T-helper 2 cell (primary cell): ENCODE results near the gene FCN2.

ENCODE experiments used
- DNase-seq, 5 experiments: peaks; one replicate each; pipeline versions ENCODE4 v3.0.0 to v3.0.0-alpha.2; 2012 to 2022

FCN2 gene

GRCh38 chr9:134889386-134890154, 9.0 kb downstream of the FCN2 start:
- DNase-seq = no peak

- no peak for DNase-seq
Observed at GRCh38 chr9:134890155-134890495, 9.5 kb downstream of the FCN2 start.

DNA sequence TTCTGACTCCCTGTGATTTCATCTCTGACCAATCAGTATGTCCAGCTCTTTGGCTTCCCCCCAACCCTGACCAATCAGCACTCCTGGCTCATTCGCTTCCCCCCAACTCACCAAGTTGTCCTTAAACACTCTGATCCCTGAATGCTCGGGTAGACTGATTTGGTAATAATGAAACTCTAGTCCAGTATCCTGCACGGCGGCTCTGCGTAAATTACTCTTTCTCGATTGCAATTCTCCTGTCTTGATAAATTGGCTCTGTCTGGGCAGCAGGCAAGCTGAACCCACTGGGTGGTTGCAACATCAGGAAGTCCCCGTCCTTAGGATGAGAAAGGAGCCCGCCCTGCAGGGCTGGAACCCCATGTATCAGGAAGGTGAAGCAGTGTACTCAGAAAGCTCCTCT, 10.4 kb downstream of the FCN2 start:
- DNase-seq = no peak

DNA sequence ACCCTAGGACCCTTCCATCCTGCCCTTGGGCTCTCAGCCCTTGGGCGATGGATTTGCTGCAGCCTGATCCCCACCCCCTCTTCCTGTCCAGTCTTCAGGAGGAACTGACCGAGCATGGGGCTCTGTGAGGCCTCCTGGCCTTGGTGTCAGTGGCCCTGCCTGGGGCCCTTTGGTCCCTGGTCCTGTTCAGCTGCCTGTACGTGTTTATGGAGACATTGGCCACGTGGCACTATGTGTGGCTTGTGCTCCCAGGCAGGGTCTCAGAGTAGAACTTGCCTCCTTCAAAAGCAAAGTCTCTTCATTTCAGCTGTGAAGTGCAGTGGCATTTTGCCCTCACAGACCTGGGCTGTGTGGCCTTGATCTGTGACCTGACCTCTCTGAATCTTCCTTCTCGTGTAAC, 11.1 kb downstream of the FCN2 start:
- DNase-seq = no peak

- no peak for DNase-seq
Observed at GRCh38 chr9:134892221-134892620, 11.6 kb downstream of the FCN2 start.

DNA sequence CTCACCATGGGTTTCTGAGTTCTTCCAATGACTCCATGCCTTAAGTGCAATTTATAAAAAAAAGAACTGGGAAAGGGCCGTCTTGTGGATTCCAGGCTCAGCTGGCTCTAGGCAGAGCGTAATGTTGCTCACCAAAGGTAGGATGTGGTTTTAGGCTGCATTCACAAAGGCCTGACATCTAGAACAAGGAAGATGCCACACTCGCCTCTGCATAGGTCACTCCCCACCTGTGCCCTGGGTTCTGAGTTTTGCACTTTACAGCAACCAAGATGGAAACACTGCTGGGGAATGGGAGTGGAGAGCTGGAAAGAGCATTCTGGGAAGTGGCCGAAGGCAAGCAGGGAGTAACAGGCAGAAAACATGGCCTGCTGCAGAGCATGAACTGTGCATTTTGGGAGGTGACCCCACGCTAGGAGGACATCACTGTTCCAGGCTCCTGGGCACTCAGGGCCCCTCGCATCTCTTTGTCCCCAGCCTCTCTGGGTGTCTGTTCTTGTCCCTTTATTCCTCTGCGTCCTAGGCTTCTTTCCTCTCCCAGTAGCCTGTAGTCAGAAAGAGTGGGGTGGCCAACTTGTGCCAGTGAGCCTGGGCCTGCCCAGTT, 12.3 kb downstream of the FCN2 start:
- DNase-seq = no peak

DNA sequence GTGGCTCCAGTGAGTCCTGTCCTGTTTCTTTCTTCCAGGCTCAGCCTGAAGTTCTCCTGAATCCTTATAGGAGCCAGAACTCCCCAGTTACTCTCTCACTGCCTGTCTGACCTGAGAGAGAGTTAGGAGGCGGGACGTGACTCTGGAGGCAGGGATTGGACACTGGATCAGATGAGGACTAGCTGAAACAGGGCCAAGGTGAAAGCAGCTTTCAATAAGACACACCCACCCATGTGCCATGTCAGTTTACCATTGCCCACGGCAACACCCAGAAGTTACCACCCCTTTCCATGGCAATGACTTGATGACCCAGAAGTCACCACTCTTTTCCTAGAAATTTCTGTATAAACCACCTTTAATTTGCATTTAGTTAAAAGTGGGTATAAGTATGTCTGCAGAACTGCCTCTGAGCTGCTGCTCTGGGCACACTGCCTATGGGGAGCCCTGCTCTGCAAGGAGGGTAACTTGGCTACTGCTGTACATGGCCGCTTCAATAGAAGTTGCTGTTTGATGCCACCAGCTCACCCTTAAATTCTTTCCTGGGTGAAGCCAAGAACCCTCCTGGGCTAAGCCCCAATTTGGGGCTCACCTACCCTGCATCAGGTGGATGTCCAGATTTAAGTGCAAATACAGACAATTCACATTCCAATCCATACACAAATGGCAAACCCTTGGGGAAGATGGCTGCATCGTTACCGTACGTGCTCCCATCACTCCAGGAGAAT, 13.7 kb downstream of the FCN2 start:
- no peak for DNase-seq

DNA sequence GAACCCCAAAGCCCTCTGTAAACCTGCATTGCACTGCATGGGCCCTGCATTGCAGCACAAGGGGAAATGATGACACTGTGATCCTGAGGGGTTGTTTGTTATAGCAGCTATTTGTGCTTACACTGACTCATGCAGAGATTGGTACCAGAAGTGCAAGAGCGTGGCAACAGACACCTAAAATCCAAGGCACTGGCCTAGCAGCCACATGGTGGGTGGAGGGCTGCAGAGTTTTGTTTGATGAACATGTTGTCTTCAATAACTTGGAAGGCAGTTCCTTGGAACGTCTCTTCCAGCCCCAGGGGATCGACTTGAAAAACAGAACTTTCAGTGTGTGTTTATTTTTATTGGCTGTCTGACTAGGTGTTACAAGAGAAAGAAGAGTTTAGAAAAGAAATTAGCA, 14.5 kb downstream of the FCN2 start:
- no peak for DNase-seq

GRCh38 chr9:134895567-134895907, 14.9 kb downstream of the FCN2 start:
- no peak for DNase-seq

DNA sequence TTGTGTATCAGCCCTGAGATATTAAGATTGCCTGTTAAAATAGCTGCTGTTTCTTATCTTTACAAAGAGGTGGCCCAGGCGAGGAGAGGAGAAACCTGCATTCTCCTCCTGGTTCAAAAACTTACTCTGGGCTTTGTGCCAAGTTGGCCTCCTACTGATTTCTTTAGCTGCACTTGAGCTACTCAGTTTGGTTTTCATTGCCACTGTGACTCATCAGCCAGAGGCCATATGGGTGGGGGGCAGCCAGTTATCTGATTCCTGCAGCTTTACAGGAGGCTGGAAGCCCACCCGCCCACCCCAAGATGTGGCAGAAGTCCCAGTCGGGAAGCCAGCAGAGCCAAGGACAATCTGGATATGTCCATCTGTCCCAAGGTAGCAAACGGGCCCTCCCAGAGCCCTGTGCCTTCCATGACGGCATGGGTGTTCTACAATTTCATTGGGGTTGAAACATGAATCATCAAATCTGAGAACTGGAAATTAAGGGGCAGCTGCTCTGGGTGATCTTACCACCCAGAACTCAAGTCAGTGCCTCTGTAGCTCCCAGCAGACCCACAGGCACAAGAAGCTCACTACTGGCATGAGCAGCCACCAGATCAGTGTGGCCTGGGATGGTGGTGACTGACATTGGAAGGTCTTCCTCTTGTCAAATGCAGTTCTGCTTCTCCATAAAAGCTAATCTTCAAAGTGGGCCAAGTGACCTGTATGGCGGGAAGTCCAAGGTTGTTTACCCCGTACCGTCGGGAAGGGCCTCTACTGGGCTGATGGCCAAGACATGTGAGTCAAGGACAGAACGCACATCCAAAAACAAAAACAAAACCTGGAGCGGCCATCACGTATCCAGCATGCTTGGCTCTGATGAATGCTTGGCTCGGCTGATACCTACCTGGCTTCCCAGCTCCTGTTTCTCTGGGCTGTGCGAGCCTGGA, 15.6 kb downstream of the FCN2 start:
- DNase-seq = no peak

DNA sequence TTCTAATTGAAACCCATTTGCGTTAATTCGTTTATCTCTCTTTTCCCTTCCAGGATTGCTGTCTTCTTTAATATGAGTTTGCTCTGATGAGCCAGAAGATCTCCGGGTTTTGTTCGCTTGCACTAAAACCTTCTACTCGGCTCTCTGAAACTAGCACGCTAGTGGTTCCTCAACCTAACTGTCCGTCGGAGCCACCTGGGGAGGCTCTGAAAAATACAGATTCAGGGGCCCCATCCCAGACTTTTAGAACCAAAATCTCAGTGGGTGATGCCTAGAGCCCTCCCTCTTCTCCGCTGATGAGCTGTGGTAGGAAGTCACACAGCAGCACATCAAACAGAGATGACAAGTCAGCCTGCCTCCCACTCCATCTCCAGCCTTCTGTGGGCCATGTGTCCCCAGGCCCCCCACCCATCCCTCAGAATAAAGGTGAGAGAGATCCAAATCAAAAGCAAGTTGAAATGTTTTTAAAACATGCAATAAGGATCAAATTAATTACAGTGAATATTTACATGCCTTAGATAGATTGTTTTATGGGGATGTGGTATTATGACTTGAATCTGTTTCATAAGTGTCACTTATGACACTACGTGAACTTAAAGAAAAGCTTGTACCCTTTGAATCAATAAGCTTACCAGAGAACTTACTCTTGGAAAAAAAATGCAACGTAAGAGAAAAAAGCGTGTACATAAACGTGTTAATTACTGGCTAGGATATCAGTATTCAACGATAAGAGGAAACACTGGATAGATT, 16.4 kb downstream of the FCN2 start:
- no peak for DNase-seq

GRCh38 chr9:134897584-134898170, 17.1 kb downstream of the FCN2 start:
- no peak for DNase-seq

DNA sequence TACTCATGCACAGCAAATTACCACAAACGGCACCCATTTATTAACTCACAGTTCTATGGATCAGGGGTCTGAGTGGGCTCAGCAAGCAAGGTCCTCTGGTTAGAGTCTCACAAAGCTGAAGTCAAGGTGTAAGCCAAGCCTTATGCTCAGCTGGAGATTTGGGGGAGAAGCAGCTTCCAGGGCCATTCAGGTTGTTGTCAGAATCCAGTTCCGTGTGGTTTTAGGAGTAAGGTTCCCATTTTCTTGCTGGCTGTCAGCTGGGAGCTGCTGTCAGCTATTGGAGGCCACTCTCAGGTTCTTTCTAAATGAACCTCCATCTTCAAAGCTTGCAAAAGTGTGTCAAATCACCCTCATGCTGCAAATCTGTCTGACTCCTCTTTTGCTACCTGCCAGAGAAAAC, 17.7 kb downstream of the FCN2 start:
- DNase-seq = no peak

- DNase-seq = no peak
Observed at GRCh38 chr9:134899168-134899567, 18.6 kb downstream of the FCN2 start.

DNA sequence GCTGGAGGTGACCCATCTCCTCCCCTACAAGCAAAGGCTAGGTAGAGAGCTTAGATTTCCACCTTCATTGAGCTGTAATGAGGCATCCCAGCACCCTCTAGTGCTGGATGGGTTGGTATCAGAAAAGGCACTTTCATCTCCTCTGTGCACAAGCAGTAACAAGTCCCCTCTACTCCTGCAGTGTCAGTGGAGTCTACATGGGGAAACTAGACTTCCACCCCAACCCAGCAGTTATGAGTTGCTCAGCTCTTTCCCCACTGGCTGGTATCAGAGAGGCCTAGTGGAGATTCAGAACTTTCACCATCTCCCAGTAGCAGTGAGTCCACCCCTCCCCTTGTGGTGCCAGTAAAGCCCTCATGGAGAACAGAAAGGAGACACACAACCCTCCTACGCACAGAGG, 19.2 kb downstream of the FCN2 start:
- DNase-seq = no peak

DNA sequence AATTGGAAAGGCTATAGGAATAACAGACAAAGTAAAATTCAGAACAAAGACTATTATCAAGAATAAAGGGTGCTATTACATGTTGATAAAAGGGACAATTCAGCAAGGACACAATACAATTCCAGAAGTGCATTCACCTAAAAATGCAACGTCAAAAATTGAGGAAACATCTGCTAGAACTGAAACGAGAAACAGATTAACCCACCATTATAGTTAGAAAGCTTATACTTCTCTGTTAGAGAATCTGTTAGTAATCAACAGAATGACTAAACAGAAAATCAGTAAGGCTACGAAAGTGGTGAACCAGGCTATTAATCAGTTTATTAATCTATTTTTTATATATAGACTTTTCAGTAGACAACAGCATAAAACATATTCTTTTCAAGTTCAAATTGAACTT, 22.3 kb downstream of the FCN2 start:
- no peak for DNase-seq

DNA sequence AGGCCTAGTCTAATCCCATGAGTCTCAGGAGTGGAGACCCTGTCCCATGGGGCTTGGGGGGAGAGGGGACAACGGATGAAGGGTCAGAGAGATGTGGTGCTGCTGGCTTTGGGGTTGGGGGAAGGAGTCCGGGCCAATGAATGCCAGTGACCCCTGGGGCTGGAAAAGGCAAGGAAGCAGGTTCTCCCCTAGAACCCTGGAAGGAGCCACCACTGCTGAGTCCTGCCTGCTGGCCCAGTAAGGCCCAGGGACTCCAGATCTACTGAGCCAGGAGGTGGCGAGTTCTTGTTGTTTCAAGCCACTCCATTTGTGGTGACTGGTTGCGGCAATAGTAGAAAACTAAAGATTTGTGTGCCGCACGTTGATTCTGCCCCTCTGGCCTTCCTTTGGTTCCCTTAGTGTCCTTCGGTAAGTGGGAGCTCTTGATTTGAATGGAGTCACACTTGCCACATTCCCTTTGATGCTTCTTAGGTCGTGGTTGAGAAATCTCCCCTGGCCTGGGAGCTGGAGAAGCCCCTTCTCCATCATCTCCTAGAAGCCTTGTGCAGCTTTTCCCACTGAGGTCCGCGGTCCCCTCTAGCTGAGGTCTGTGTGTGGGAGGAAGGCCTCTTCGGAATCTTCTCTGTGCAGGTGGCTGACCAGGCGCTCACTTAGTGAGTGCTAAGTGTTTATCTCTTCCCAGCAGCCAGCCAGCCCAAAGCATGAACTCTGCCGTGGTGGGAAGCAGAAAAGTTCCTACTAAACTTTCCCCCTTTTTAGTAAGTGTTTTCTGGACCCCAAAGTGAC, 28.1 kb downstream of the FCN2 start:
- no peak for DNase-seq

- DNase-seq = no peak
Observed at GRCh38 chr9:134909511-134910481, 29.2 kb downstream of the FCN2 start.

DNA sequence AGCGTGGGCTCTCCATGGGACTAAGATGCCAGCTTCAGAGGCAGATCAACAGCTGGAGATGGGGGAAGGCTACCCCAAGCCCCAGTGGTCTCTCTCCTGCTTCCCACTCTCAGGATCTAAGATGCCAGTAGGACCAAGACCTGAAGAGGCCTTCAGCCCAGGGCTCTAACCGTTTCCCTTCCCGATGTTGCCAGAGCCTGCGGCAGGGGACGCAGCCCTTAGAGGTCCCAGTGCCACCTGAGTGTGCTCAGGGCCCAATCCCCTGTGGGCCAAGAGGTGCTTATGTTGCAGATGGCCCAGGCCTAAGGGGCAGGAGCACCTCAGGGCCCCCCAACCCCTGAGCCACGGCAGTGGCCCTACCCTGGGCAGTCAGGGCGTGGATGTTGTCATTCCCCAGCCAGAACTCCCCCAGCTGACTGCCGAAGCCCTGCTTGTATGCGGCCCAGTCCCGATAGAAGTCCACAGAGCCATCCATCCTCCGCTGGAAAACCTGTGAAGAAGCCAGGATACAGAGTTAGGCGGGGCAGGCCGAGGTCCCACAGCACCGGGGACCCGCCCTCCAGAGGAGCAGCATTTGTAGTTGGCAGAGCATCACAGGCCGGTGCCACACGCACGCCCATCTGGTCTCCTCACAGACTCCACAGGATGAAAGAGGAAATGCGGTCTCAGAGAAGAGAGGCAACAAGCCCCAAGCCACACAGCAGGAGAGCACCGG, 31.7 kb downstream of the FCN2 start:
- DNase-seq = no peak
